SK-N-SH treated with all-trans-retinoic acid at 6 μM for 48 hours (cell line): ENCODE results near the gene FEV.

ENCODE experiments used
- CSRNP3 ChIP-seq: fragments of 250-450 bp; sonication (Bioruptor Pico); IDR thresholded peaks from 2 replicates; pipeline ENCODE4 v1.5.1; 2021; ENCODE audit warnings: mild to moderate bottlenecking, moderate library complexity
- PATZ1 ChIP-seq: fragments of 250-450 bp; sonication (Bioruptor Pico); IDR thresholded peaks from 2 replicates; pipeline ENCODE4 v1.8.0; 2020; ENCODE audit warnings: mild to moderate bottlenecking, moderate library complexity, borderline replicate concordance
- POU6F1 ChIP-seq: fragments of 250-450 bp; sonication (Bioruptor Pico); IDR thresholded peaks from 2 replicates; pipeline ENCODE4 v1.8.0; 2021; ENCODE audit warnings: low read depth, mild to moderate bottlenecking, moderate library complexity, borderline replicate concordance
- PPARA ChIP-seq: fragments of 250-450 bp; sonication (Bioruptor Pico); IDR thresholded peaks from 2 replicates; pipeline ENCODE4 v1.5.0; 2020; ENCODE audit warnings: mild to moderate bottlenecking, borderline replicate concordance
- RARB ChIP-seq: fragments of 250-450 bp; sonication (Bioruptor Pico); IDR thresholded peaks from 2 replicates; pipeline ENCODE4 v1.8.0; 2021; ENCODE audit warnings: mild to moderate bottlenecking, moderate library complexity
- SNAI2 ChIP-seq: fragments of 250-450 bp; sonication (Bioruptor Pico); IDR thresholded peaks from 2 replicates; pipeline ENCODE4 v1.5.0; 2020; ENCODE audit warnings: mild to moderate bottlenecking, moderate library complexity
- ZC3H10 ChIP-seq: fragments of 250-450 bp; sonication (Bioruptor Pico); IDR thresholded peaks from 2 replicates; pipeline ENCODE4 v1.5.1; 2021; ENCODE audit warnings: mild to moderate bottlenecking, moderate library complexity
- ZNF8 ChIP-seq: fragments of 450-650 bp; formaldehyde crosslinking; IDR thresholded peaks from 2 replicates; pipeline ENCODE4 v1.5.0; 2020; ENCODE audit warnings: mild to moderate bottlenecking, moderate library complexity
- TF ChIP-seq, protein P1 (sequence below): fragments of 250-450 bp; sonication (Bioruptor Pico); IDR thresholded peaks from 2 replicates; pipeline ENCODE4 v1.5.1; 2020; ENCODE audit warnings: low read depth, mild to moderate bottlenecking, moderate library complexity

DNA sequence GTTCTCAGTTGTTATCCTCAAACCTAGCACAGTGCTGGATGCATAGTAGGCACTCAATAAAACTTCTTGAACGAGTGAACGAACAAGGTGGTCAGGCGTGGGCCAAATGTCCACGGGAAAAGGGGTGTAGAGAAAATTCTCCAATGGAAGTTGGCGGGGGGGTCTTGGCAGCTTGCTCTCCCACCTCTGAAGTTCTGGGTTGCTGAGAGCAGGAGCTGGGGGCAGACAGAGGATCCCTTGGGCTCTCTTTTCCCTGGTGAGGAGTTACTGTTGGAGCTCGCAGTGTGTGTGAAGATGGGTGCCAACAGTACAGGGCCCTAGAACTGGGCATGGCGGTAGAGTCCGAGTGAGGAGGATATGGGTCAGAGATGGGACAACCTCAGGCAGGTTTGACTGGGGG is 10.6 kb upstream of the FEV start:
- TF ChIP-seq ZC3H10 = no peak
- TF ChIP-seq, protein P1, sequence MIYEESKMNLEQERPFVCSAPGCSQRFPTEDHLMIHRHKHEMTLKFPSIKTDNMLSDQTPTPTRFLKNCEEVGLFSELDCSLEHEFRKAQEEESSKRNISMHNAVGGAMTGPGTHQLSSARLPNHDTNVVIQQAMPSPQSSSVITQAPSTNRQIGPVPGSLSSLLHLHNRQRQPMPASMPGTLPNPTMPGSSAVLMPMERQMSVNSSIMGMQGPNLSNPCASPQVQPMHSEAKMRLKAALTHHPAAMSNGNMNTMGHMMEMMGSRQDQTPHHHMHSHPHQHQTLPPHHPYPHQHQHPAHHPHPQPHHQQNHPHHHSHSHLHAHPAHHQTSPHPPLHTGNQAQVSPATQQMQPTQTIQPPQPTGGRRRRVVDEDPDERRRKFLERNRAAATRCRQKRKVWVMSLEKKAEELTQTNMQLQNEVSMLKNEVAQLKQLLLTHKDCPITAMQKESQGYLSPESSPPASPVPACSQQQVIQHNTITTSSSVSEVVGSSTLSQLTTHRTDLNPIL = no peak
- TF ChIP-seq PATZ1 (CRISPR knock-in tag) = no peak
- TF ChIP-seq PPARA = no peak
- TF ChIP-seq SNAI2 (CRISPR knock-in tag) = no peak
- TF ChIP-seq CSRNP3 = no peak
- TF ChIP-seq ZNF8 (CRISPR knock-in tag) = no peak
- no peak for TF ChIP-seq POU6F1 (CRISPR knock-in tag)
- no peak for TF ChIP-seq RARB
